T-helper 1 cell (primary cell): ENCODE measurements around the gene MUC13.

Experiments
- DNase-seq, 5 donors: peaks; one replicate each; pipeline ENCODE4 v3.0.0-alpha.2; 2012 to 2020

Gene MUC13

GRCh38 chr3:124896824-124897526, 37.6 kb downstream of the MUC13 start:
- no peak for DNase-seq

DNA sequence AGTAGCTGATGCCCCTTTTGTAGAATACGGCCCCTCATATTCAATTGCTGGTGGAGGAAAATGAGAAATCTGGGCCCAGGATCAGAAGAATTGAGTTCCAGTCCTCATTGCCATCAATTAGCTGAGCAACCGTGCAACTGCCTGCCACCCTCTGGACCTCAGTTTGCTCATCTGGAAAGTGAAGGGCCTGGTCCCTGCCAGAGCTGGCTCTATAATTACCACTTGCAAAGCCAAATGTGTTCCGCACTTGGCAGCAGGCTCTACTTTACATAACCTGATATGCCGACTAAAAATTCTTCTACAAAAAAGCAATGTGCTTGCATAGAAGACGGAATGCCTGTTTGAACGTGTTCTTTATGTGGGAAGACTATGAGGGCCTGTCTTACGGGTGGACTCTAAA, 38.8 kb downstream of the MUC13 start:
- no peak for DNase-seq

- no peak for DNase-seq
These were observed 41.0 kb downstream of the MUC13 start for GRCh38 chr3:124893526-124893925.

- DNase-seq = no peak
These were observed 43.9 kb downstream of the MUC13 start for GRCh38 chr3:124890573-124891190.

DNA sequence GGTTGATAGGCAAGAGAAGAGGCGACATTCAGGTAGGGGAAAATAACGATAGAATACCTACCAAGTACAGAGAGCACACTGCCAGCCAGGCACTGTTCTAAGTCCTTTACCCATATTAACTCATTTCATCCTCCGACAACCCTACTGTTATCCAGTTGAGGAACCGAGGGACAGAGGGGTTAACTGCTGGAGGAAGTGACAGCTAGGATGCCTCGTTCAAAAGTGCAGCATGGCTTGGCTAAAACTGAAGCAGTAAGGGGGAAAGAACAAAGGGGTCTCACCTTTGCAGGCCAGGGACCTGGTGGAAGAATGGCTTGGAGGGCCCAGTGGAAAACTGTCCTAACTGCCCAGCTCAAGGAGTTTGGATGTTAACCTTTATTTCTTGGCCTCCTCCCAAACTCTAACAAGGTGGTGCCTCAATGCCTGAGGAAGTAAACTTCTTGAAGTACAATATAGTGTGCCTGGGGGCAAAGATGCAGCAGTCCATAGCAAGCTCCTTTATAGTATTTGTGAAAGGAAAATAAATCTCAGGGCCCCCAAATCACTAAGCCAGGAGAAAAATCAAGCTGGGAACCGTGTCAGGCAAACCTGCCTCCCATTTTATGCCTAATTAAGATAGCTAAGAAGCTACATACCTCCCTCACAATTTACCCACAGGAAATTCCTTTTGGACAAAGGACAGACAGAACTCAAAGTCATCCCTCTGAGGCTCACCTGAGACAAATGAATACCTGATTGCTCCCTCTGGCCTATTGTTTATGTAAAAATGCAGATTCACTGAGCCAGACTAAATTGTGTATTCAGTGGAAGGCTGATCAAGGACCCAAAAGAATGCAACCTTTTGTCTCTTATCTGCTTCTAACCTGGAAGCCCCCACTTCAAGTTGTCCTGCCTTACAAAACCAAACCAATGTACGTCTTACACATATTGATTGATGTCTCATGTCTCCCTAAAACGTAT, 45.8 kb downstream of the MUC13 start:
- DNase-seq = no peak

- DNase-seq = no peak
These were observed 46.6 kb downstream of the MUC13 start for GRCh38 chr3:124887932-124888298.

DNA sequence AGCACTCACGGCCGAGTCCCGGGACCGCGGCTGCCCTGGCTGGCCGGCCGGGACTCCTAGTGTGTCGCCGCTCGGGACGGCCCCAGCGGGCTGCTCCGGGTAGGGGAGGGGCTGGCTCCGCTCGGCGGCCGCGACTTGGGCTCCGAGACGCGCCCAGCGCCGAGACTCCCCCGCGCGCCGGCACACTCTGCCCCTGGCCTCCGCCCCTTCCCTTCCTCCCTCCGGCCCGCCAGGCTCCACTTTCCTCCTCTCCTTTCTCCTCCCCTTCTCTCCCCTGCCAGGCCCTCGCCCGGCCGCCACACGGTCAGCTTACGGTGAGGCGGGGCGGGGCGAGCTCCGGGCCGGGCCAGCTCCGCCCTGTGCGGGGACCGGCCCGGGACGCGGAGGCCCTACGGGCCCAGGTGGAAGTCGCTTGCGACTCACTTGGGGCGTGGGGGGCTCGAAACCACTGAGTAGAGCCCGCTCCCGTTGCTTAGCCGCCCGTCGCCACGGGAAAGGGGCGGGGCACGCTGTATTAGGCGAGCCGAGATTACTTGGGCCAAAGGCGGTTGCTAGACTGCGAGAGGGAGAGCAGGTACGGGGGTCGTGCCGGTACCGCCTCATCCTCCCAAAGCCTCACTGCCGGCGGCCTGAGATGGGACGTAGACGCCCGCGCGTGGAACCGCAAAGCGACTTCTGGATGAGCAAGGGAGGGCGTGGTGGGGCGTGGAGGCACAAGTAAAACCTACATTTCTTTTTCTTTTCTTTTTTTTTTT, 47.2 kb downstream of the MUC13 start, which contains the start of gene ITGB5:
ITGB5 (minus strand) TSS at position 189 of the 755 bp plus-strand sequence. CDS start 365 bp downstream, outside the sequence.
- DNase-seq = peak in 3 of 5 donors; percentile 4 to 11 (median 8)

DNA sequence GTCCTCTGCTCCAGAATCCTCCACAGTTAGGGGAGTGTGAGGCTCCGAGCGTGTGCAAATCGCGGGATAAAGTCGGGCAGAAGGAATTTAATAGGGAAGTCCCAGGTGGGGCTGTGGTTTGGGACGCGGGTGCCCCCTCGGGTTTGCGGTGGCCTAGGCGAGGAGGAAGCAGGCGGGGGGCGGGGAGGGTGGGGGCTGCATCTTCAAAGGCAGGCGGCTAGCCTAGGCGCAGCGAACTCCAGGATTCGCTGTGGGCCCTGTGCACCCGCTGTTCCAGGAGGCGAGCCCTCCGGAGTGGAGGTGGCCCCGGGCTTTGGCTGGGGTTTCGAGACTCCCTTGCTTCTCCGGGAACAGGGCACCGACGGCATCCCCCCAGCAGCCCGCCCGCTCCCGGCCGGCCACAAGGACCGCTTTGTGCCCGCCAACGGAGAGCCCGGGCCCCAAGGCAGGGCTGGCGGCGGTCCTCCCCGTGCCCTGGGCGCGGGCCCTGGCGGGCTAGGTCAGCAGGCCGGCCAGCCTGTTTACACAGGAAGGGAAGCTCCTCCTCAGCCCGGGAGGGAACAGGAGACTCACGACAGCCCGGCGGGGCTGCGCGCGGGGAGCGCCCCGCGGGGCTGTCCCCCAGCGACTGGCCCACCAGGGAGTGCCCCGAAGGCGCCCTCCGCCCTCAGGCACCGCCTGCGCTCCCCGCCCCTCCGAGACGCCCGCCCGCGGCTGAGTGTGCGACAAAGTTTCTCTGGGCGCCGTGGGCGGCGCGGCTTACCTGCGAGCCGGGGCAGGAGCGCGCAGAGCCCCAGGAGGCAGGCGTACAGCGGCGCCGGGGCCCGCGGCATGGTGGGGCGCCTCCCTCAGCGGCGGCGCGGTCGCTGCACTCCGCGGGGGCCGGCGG, 48.1 kb downstream of the MUC13 start:
- peak in 2 of 5 donors; percentile 13 to 14 for DNase-seq

DNA sequence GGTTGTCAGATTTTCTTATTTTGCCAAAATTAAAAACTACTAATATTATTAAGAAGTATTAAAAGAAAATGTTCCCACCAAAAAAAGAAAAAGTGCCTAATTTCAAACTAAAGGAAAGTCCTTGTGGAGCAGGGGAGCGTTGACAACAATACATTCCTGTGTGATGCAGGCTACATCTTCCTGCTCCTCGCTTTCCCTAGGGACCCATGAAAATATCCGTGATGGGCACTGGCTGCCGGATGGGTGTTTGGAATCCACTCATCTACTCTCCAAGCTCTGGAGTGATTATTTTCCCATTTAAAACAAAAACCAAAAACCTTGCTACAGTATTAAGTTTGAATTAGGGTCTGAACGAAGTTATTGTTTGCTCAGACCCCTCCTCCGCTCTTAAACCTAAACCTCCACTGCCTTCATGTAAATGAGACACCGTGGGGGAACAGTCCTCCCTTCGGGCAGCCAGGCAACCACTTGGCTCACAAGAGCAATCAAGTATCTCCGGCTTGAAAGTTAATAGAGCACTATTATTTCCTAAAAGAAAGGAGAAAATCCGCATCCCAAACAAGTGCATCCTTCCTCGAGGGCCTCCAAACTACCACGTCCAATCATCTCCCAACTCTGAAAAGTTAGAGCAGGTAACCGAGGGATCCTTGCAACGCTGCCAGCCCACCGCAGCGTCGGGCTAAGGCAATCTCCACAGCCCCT, 48.9 kb downstream of the MUC13 start:
- no peak for DNase-seq

GRCh38 chr3:124884474-124885101, 50.0 kb downstream of the MUC13 start:
- no peak for DNase-seq

- no peak for DNase-seq
These were observed 50.6 kb downstream of the MUC13 start for GRCh38 chr3:124883766-124884473.

DNA sequence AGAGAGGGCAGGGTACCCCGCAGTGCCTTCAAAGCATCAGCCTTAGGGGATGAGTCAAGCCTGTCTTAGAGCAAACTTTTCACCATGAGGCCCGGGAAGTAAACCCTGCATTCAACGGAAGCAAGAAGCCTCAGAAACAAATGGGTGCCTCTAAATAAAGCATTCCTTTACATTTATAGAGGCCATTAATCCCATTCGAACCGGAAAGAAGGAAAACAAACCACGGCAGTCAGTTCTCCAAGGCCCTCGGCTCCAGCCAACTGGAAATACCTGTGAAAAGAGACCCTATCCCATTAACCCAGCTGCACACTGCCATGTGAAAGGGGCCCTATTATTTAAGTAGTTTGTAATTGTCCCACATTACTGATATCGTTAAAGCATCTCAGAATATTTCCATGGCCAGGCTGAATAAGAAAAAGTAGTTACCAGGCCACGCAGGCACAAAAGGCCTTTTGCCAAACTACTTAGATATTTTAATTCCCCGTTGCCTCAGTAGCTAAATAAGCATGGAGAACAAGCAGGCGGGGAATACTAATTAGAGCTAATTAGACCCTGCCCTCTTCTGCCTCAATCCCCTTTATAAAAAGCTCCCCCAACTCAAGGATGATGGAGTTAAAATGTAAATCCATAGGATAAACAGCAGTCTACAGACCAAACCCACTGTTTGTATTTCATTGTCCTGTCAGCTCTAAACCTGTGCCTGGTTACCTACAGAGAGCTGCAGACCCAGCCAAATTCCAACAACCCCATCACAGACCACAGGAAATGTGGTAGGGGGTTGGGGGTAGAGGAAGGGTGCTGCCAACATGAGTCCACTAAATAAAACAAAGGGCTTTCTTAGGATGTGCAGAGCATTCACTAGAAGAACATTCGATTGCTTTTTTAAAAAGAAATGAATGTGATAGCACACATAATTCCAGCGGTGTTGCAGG, 51.5 kb downstream of the MUC13 start:
- DNase-seq = no peak

GRCh38 chr3:124881976-124882697, 52.4 kb downstream of the MUC13 start:
- no peak for DNase-seq

- no peak for DNase-seq
These were observed 55.2 kb downstream of the MUC13 start for GRCh38 chr3:124879337-124879680.

DNA sequence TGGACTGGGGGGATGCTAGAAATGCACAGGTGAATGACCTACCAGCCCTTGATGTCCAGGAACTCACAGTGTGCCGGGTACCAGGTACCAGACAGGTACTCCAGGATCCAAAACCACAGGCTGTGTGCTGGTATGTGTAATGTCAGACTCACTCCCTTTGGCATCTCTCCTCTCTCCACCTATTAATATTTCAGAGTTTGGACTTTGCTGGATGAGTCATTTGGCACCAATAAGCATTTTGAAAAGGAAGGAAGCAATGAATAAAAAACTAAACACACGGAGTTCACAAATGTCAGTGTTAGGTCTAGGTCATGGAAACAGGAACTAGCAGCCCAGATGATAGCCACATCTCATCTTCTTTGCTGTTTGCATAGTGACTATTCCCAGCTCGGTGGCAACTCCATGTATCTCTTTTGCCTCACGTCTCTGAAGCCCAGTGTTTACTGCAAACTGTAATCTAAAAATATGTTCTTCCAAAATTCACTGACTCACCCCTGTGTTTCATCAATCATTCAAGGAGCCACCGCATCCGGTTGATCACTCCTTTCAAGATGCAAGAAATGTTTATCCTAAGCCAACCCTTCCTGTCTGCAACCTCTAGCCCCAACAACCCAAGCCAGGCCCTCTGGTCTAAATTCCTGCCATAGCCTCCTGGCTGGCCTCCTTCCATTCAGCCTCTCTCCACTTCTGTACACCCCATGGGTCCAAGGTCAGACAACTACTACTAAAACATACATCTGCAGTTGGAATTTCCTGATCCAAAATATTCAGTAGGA, 55.8 kb downstream of the MUC13 start:
- DNase-seq = peak in 1 of 5 donors; percentile 48

- DNase-seq = no peak
These were observed 56.9 kb downstream of the MUC13 start for GRCh38 chr3:124877674-124878073.

DNA sequence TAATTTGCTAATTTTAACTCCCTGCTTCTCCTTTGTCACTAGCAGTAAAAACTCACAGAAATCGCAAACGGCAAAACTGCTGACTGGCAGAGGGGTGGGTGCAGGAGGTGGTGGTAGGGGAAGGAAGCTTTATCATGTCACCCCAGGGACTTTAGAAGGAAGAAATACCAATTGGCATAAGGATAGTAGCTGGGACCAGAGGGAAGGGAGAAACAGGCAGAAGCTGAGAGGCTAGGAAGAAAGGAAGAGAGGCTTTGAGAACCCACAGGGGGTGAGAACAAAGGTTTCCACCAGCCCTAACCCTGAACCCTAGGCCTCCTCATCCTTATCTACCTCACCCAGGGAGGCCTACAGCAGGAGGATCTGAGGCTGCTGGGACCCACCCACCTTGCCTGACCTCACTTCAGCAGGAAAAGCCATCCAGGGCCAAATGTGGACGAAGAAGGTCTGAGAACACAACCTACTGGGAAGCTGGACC, 58.1 kb downstream of the MUC13 start:
- no peak for DNase-seq
